Inferior parietal cortex (tissue), 1 donor: ENCODE measurements around the gene WNK3.
"Not testable (repeated sequence)": the region's sequence is repeated elsewhere in the genome, so short reads cannot be mapped to it uniquely, and the experiment has no call there.

Experiments
- DNase-seq: peaks from one replicate; pipeline ENCODE4 v3.0.0-alpha.2; 2016; ENCODE audit errors: extremely low spot score

The WNK3 gene

GRCh38 chrX:54357414-54358377 lies at the start of gene WNK3:
WNK3 (minus strand) TSS chrX:54358046.
- peak; percentile 57 for DNase-seq

GRCh38 chrX:54407266-54407665 lies 49.4 kb upstream of the WNK3 start:
- no peak for DNase-seq

- no peak for DNase-seq
Observed at GRCh38 chrX:54397113-54397512, 39.3 kb upstream of the WNK3 start.

- no peak for DNase-seq
Observed at GRCh38 chrX:54386314-54386713, 28.5 kb upstream of the WNK3 start.

GRCh38 chrX:54384661-54385060 lies 26.8 kb upstream of the WNK3 start:
- not testable (repeated sequence) for DNase-seq

GRCh38 chrX:54359408-54359807 lies 1.6 kb upstream of the WNK3 start:
- DNase-seq, result no peak

- peak; percentile 66 for DNase-seq
Observed at GRCh38 chrX:54358424-54359211, 772 bp upstream of the WNK3 start.

- DNase-seq, result no peak
Observed at GRCh38 chrX:54352677-54353076, 5.2 kb downstream of the WNK3 start.

GRCh38 chrX:54337383-54337782 lies 20.5 kb downstream of the WNK3 start:
- not testable (repeated sequence) for DNase-seq

- DNase-seq, result no peak
Observed at GRCh38 chrX:54325077-54325476, 32.8 kb downstream of the WNK3 start.

- DNase-seq, result no peak
Observed at GRCh38 chrX:54320067-54320466, 37.8 kb downstream of the WNK3 start.

GRCh38 chrX:54306379-54306778 lies 51.5 kb downstream of the WNK3 start:
- DNase-seq, result no peak

GRCh38 chrX:54301516-54301915 lies 56.3 kb downstream of the WNK3 start:
- no peak for DNase-seq

GRCh38 chrX:54294306-54294705 lies 63.5 kb downstream of the WNK3 start:
- DNase-seq, result no peak

- DNase-seq, result no peak
Observed at GRCh38 chrX:54292755-54293154, 65.1 kb downstream of the WNK3 start.

GRCh38 chrX:54291758-54292157 lies 66.1 kb downstream of the WNK3 start:
- no peak for DNase-seq

- no peak for DNase-seq
Observed at GRCh38 chrX:54288968-54289367, 68.9 kb downstream of the WNK3 start.

- DNase-seq, result peak; percentile 17
Observed at GRCh38 chrX:54288277-54288676, 69.6 kb downstream of the WNK3 start.

GRCh38 chrX:54281676-54282075 lies 76.2 kb downstream of the WNK3 start:
- no peak for DNase-seq

- DNase-seq, result no peak
Observed at GRCh38 chrX:54280466-54280865, 77.4 kb downstream of the WNK3 start.

- no peak for DNase-seq
Observed at GRCh38 chrX:54271664-54272063, 86.2 kb downstream of the WNK3 start.

GRCh38 chrX:54248309-54248708 lies 109.5 kb downstream of the WNK3 start:
- no peak for DNase-seq

- no peak for DNase-seq
Observed at GRCh38 chrX:54246866-54247265, 111.0 kb downstream of the WNK3 start.
